ENCODE results near the gene SLC44A2. TPM values are rescaled to one million over a fixed set of nuclear protein-coding genes. Genes with fewer than 3 reads are reported as not detected.

Gene SLC44A2
- total and polyA plus RNA-seq, 2 of the 13 experiments (the other 11 are each of a cell fraction or from before 2014, with no cell fraction given): 2.4 to 5.6 TPM

DNA sequence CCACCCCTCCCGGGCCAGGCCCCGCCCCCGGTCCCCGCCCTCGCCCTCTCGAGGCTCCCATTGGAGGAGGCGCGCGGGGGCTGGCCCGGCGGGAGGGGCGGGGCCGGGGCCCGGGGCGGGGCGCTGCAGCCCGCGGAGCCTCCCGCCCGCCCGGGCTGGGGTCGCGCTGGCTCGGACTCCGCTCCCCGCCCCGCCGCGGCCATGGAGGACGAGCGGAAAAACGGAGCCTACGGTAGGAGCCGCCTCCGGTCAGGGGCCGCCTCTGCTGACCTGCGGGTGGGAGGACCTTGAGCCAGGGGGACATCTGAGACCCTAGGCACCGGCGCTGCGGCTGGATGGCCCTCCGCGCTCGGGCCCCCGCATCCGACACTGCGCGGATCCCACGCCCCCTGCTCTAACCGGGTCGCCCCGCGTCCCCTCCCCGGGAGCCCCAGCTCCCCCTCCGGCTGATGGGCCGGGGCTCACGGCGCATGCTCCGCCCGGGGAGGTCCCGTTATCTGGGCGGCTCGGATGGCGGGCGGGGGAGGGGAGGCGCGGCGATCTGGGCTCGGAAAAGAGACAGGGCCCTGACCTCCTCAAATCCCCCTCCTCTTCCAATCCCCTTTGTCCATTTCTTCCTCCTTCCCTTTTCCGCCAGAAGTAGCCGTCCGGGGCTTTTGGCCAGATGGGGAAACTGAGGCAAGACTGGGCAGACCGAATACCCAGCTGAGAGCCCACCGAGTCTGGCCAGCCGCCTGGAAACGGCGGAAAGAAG, 22.8 kb upstream of the SLC44A2 start (continued):
- TF ChIP-seq AKNA (CRISPR knock-in tag; IDR thresholded peaks at IDR 0.05; ENCODE audit: borderline replicate concordance) (no peak), MEF2D (CRISPR knock-in tag; IDR thresholded peaks at IDR 0.05) (no peak), FOXC1 (CRISPR knock-in tag; IDR thresholded peaks at IDR 0.05; ENCODE audit: borderline replicate concordance) (peak; percentile 69; the same call in 1 of the 2 replicates), ZNF292 (CRISPR knock-in tag; IDR thresholded peaks at IDR 0.05; ENCODE audit: borderline replicate concordance, low read depth) (no peak), ZBTB7B (CRISPR knock-in tag; IDR thresholded peaks at IDR 0.05) (0 out of 2 replicates have a peak, but pooled peaks have one; percentile 54), MAZ (IDR thresholded peaks at IDR 0.05; ENCODE audit: borderline replicate concordance, low read depth, low read length) (no peak), MAZ (CRISPR knock-in tag; IDR thresholded peaks at IDR 0.05; ENCODE audit: low read depth) (peak; percentile 43; the same call in 1 of the 2 replicates), ZNF678 (CRISPR knock-in tag; IDR thresholded peaks at IDR 0.05) (no peak), ZBTB10 (CRISPR knock-in tag; IDR thresholded peaks at IDR 0.05; ENCODE audit: borderline replicate concordance) (no peak), ZNF136 (CRISPR knock-in tag; IDR thresholded peaks at IDR 0.05; ENCODE audit: low read depth) (no peak), TBX3 (IDR thresholded peaks at IDR 0.05; ENCODE audit: borderline replicate concordance) (no peak), UBTF (CRISPR knock-in tag; IDR thresholded peaks at IDR 0.05) (peak; percentile 41; the same call in 1 of the 2 replicates), HCFC1 (IDR thresholded peaks at IDR 0.05; ENCODE audit: low read depth, low read length) (no peak), ZNF251 (CRISPR knock-in tag; IDR thresholded peaks at IDR 0.05) (no peak), NFE2L1 (CRISPR knock-in tag; IDR thresholded peaks at IDR 0.05; ENCODE audit: borderline replicate concordance) (no peak), BCL3 (CRISPR knock-in tag; IDR thresholded peaks at IDR 0.05) (0 out of 2 replicates have a peak, but pooled peaks have one; percentile 10)

All from HepG2 (cell line).